Femur (tissue), 1 donor: ENCODE measurements around the gene TMEM242.
A peak's percentile ranks its signal among the peaks of the same experiment; 100 is the strongest.

Experiments
- DNase-seq: peaks from one replicate; pipeline ENCODE4 v3.0.0-alpha.2; 2017

TMEM242 gene

DNA sequence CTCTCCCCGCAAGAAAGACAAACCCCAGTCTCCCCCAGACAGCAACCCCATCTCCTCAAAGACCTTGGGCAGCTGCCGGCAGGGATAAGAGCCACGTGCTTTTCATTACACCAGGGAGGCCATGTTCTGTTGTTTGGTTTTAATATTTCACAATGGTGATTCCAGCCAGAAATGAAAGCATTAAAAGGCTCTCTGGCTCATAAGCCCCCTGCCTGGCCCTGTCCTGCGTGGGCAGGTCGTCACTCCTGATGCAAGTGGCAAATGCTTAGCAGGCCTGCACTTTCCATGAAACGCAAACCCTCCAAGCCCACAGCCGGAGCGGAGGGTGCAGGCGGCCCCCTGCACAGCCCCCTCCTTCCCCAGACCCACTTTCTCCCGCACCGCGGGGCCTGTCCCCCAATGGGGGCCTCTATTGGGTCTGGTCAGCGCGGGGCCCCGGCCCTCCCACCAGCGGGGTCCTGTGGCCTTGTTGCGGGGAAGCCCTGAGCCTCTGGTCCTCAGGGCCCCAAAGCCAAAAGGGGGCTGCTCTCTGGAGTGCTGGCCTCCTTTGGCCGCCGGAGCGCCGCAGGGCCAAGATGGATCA is 77.2 kb downstream of the TMEM242 start:
- DNase-seq = no peak

- DNase-seq = no peak
Observed at GRCh38 chr6:157245436-157245835, 77.9 kb downstream of the TMEM242 start.

GRCh38 chr6:157244780-157245179 is 78.5 kb downstream of the TMEM242 start:
- no peak for DNase-seq

DNA sequence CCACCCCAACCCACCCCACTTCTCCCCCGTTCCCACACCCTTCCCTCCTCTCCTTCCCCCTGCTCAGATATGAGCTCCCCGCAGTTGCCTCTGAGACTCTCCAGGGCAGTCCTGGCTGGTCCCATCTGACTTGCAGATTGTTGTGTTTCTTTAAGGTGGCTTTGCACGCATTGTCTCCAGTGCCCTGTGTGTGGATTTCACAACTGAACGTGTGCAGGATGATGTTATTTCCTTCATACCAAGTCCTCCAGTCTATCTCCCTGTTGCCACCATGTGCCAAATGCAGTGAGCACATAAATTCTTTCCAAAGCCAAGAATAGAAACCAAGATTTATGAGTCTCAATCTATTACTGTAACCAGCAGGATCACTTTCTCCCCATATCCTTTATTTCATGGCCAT is 79.1 kb downstream of the TMEM242 start:
- no peak for DNase-seq

- DNase-seq = no peak
Observed at GRCh38 chr6:157242791-157243190, 80.5 kb downstream of the TMEM242 start.

DNA sequence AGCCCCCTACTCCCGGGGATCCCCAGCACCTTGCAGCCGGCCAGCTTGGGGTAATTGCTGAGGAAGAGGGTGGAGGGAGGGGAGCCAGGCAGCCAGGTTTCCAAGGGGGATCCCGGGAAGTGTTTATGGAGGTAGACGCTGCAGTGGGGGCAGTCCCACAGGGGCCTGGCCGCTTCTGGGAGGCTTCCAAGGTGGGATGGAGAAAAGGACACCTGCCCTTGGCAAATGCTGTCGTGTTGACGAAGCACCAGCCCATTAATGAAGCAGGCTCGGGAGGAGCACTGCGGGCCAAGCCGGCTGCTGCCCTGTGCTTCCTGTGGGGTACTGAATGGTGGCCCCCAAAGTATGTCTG is 82.4 kb downstream of the TMEM242 start:
- DNase-seq = no peak

GRCh38 chr6:157240059-157240959 is 83.0 kb downstream of the TMEM242 start:
- DNase-seq = peak; percentile 67

DNA sequence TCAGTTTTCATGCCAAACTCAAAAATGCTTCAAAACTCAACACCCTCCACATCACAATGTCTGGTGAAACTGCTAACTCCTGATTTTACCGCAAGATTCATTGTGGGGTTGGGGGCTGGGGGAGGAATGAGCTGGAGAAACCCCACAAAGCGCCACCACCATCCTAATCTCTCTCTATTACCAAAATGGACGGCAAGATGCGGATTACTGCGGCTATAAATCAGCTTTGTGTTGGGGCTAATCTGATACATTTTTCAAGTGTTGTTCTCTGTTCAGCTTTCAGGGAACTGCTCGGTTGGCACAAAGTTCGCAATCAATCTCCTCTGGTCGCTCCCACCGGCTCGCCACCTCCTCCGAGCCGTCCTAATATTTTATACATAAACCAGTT is 83.7 kb downstream of the TMEM242 start:
- no peak for DNase-seq
